ENCODE results near the gene CLIC5.

CLIC5 gene

GRCh38 chr6:45843848-45844521 lies 171.7 kb downstream of the CLIC5 start:
- no peak for DNase-seq (ENCODE audit: low read depth, low spot score)

DNA sequence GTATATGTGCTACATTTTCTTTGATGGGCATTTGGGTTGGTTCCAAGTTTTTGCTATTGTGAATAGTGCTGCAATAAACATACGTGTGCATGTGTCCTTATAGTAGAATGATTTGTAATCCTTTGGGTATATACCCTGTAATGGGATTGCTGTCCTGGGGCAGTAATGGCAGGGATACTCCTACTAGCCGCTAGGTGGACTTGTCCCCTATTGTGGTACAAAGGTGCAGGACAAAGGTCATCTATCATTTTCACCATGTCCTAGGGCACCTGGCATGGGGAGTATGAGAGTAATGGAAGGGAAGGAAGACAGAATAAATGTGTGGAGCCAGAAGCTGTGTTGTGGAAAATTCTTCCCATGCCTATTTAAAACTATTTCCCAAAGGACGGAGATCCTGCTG lies 174.6 kb downstream of the CLIC5 start:
- no peak for DNase-seq (ENCODE audit: low read depth, low spot score)

- DNase-seq (ENCODE audit: low read depth, low spot score), result no peak
Observed at GRCh38 chr6:45838996-45839395, 176.7 kb downstream of the CLIC5 start.

DNA sequence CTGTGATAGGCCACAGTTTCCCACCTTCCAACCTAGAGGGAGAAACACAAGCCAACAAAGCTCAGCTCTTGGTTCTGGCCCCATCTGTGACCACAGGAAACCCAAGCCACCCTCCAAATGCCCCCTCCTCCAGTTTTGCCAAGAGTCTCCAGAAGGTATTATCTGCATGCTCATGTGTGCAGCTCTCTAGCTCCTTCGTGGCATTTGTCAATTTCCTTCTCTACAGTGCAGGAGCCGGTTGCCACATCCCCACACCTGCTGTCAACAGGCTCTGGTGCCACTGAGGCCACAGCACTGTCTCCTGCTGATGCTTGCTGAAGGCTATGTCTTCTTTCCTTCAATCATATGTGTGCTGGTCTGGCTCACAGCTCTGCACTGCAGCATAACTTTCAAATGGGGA lies 177.2 kb downstream of the CLIC5 start:
- DNase-seq (ENCODE audit: low read depth, low spot score), result no peak

DNA sequence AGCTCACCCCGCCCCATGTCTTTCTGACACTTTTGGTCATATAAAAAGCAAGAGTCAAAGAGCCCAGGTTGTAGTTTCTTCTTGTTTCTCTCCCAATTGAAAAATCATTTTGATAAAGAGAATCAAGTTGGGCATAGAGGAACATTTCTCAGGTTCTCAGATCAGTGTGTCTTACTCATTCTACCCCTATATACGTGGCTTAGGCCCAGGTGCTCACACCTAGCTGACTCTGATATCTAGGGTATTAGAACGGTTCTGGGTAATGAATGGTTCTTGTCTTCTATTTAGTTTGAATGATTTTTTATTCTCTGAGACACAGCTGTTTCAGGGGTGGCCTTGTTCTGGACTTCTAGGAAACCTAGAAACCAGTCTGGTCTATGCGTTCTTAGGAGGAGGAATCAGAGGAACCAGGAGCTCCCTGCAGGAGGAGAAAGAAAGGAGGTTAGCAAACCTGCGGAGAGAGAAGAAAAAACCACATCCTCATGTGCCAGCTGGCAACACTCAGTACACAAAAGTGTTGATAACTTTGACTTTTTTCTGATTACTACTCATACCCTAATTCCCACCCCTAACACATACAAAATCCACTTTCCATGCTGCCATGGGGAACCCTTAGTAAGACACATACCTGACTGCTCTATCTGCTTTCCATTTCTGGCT lies 178.0 kb downstream of the CLIC5 start:
- no peak for DNase-seq (ENCODE audit: low read depth, low spot score)

- no peak for DNase-seq (ENCODE audit: low read depth, low spot score)
Observed at GRCh38 chr6:45836984-45837383, 178.7 kb downstream of the CLIC5 start.

DNA sequence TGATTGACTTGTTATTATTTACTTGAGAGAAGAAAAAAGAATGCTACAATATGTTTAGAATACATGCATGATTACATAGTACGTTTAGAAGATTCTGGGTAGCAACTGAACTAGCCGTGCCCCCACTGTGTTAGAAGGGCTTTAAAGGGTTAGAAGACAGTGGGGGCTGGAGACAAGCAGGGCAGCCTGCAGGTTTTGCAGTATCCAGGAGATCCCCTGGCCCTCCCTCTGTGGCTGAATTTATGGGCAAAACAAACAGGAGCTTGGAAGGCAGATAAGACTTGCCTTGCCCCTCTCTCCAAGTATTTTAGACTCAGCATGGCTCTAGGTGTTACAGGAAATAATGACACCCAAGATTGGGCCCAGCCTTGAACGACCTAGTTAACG lies 179.2 kb downstream of the CLIC5 start:
- DNase-seq (ENCODE audit: low read depth, low spot score), result no peak

DNA sequence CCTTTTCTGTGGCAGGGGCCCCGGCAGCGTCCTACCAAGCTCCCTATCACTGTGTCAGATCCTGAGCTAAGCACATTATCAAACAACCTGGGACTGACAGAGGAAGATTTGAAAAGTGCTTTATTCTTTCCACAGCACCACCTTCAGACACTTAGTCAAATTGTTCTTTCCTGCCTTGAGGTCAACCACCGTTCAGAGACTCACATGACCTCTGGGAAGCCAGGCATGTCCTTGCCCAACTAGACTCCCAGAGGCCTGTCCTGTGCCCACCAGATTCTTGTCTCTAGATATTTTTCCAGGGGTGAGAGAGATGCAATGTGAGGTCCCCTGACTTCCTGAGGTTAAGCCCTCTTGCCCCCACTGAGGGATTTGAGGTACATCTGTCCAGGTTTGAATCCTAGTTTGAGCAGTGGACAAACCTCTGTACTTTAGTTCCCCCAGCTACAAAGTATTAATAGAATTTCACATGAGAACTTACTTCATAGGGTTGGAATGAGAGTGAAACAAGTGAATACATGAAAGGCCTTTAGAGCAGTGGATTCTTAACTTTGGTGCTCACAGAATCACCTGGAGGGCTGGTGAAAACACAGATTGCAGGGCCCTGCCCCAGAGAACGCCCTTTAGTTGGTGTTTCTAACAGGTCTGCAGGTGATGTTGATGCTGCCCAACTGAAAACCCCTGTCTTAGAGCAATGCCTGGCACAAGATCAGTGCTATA lies 179.8 kb downstream of the CLIC5 start:
- DNase-seq (ENCODE audit: low read depth, low spot score), result no peak

DNA sequence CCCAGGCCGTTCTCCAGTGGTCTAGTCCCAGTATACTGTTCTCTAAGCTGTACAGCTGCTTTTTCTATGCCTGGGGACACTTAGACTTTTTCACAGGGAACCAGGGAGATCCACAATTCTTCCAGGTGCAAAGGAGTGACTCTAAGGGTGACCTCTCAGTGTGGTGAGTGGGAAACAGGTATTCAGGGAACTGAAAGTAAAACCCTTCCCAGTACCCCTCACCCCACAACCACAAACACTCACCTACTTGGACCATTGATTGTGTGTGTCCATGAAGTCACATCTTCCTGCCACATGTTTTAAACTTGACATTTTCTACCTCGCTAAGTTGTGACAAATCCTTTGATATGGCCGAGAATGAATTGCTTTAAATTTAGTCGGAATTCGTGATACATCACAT lies 183.6 kb downstream of the CLIC5 start:
- no peak for DNase-seq (ENCODE audit: low read depth, low spot score)

Measured in activated naive CD8-positive, alpha-beta T cell treated with anti-CD3 and anti-CD28 coated beads, Interleukin-2, amount 50 U/mL, for 16 hours (primary cell).